HCT116 (cell line): ENCODE results near the gene MME. TPM values are rescaled to one million over a fixed set of nuclear protein-coding genes. Genes with fewer than 3 reads are reported as not detected.

ENCODE experiments used
- ATAC-seq: fragments of 200-7000 bp; cut with Tn5 transposase; 2 replicates; pipeline ENCODE4 v1.9.1; 2020; ENCODE audit warnings: mild to moderate bottlenecking, moderate library complexity
- BruUV-seq: library from RNA; stranded (reverse); fragments of 400-500 nt; replicated peaks from 2 replicates; lab custom pipeline; 2021; lab: Mats Ljungman, UMichigan
- CTCF ChIA-PET: fragments of 300-600 bp; sonication (Branson Sonifier 250); formaldehyde crosslinking; loops from one replicate; lab custom pipeline; 2021; ENCODE audit warnings: antibody characterized with exemption; lab: Charles Lee
- POLR2A ChIA-PET: fragments of 300-600, 350-600 bp; sonication (Branson Sonifier 250); formaldehyde crosslinking; loops from one replicate; lab custom pipeline; 2021; ENCODE audit warnings: antibody characterized with exemption; lab: Charles Lee
- RAD21 ChIA-PET, 2 experiments: fragments of 300-600 bp; sonication (Branson Sonifier 250); formaldehyde crosslinking; loops; one replicate each; lab custom pipeline; 2023; ENCODE audit warnings: low total read pairs in 2 of 2; ENCODE audit not compliant: uncharacterized antibody in 2 of 2, unreplicated experiment in 2 of 2, low non-redundant PET in 1 of 2; lab: Charles Lee
- DNase-seq: peaks from one replicate; pipeline ENCODE4 v3.0.0-alpha.2; 2010; ENCODE audit warnings: low read depth, low spot score
- H2AFZ ChIP-seq: fragments of 200-600 bp; shearing (Covaris generic), sonication (generic); 2 replicates; pipeline ENCODE4 v1.6.1; 2017; ENCODE audit warnings: low read depth, mixed run types, mixed read lengths, antibody characterized with exemption, low read length; ENCODE audit not compliant: poor library complexity, severe bottlenecking
- H3K27ac ChIP-seq: 2 replicates; pipeline ENCODE4 v1.5.1; 2012; ENCODE audit warnings: low read depth, low read length
- H3K27me3 ChIP-seq: fragments of 200-600 bp; sonication (generic); 2 replicates; pipeline ENCODE4 v1.6.1; 2016; ENCODE audit warnings: mixed run types, low read length, mixed read lengths; ENCODE audit not compliant: insufficient read depth
- H3K36me3 ChIP-seq, 2 experiments: fragments of 200-500 bp in 1 of 2; fragments of 200-600 bp in 1 of 2; sonication (Bioruptor generic) in 1 of 2; sonication (generic) in 1 of 2; 2 replicates each; pipeline versions ENCODE4 v1.5.1 to v1.6.1; 2014 to 2016; ENCODE audit warnings: low read length in 2 of 2, inconsistent platforms in 1 of 2, mixed read lengths in 1 of 2, mixed run types in 1 of 2; ENCODE audit not compliant: insufficient read depth in 2 of 2, control insufficient read depth in 1 of 2
- H3K4me1 ChIP-seq, 2 experiments: fragments of 200-600 bp in 1 of 2; sonication (generic) in 1 of 2; 2 replicates each; pipeline versions ENCODE4 v1.5.1 to v1.6.1; 2012 to 2017; ENCODE audit warnings: low read length in 2 of 2, inconsistent platforms in 1 of 2, mild to moderate bottlenecking in 1 of 2, mixed read lengths in 1 of 2, mixed run types in 1 of 2, moderate library complexity in 1 of 2; ENCODE audit not compliant: insufficient read depth in 2 of 2, control insufficient read depth in 1 of 2
- H3K4me2 ChIP-seq: fragments of 200-600 bp; sonication (generic); 2 replicates; pipeline ENCODE4 v1.6.1; 2017; ENCODE audit warnings: mixed run types, low read length, mixed read lengths
- H3K4me3 ChIP-seq, 2 experiments: fragments of 200-600 bp in 1 of 2; sonication (generic) in 1 of 2; replicated peaks in 1 of 2; 2 replicates each; pipeline ENCODE4 v1.5.1; 2011 to 2016; ENCODE audit warnings: low read length in 2 of 2, control low read depth in 1 of 2, low read depth in 1 of 2, mild to moderate bottlenecking in 1 of 2, mixed read lengths in 1 of 2, mixed run types in 1 of 2
- H3K79me2 ChIP-seq: fragments of 200-600 bp; sonication (generic); 2 replicates; pipeline ENCODE4 v1.6.1; 2017; ENCODE audit warnings: mild to moderate bottlenecking, mixed run types, low read length, moderate library complexity, mixed read lengths; ENCODE audit not compliant: insufficient read depth
- H3K9ac ChIP-seq: fragments of 200-600 bp; sonication (generic); 2 replicates; pipeline ENCODE4 v1.6.1; 2016; ENCODE audit warnings: low read length, mixed read lengths
- H3K9me2 ChIP-seq: fragments of 200-600 bp; sonication (generic), shearing (Covaris generic); 2 replicates; pipeline ENCODE4 v1.6.1; 2017; ENCODE audit warnings: mixed run types, mild to moderate bottlenecking, moderate library complexity; ENCODE audit not compliant: insufficient read depth
- H3K9me3 ChIP-seq, 2 experiments: fragments of 200-500 bp in 1 of 2; fragments of 200-600 bp in 1 of 2; sonication (Bioruptor generic) in 1 of 2; sonication (generic) in 1 of 2; 2 replicates each; pipeline ENCODE4 v1.6.1; 2014 to 2017; ENCODE audit warnings: low read length in 2 of 2, mixed read lengths in 2 of 2, inconsistent platforms in 1 of 2, low read depth in 1 of 2, mild to moderate bottlenecking in 1 of 2, mixed run types in 1 of 2, moderate library complexity in 1 of 2; ENCODE audit not compliant: control insufficient read depth in 1 of 2, insufficient read depth in 1 of 2
- H4K20me1 ChIP-seq: fragments of 200-600 bp; sonication (generic), shearing (Covaris generic); 2 replicates; pipeline ENCODE4 v1.6.1; 2017; ENCODE audit warnings: mixed run types, mild to moderate bottlenecking, moderate library complexity; ENCODE audit not compliant: insufficient read depth
- CBX3 ChIP-seq: IDR thresholded peaks from 2 replicates; pipeline ENCODE4 v1.6.1; 2012; ENCODE audit warnings: low read depth
- CEBPB ChIP-seq: IDR thresholded peaks from 2 replicates; pipeline ENCODE4 v1.6.1; 2012; ENCODE audit warnings: low read depth
- ELF1 ChIP-seq: IDR thresholded peaks from 2 replicates; pipeline ENCODE4 v1.6.1; 2012; ENCODE audit warnings: low read depth, borderline replicate concordance
- EZH2 ChIP-seq: fragments of 200-600 bp; sonication (generic); IDR thresholded peaks from 2 replicates; pipeline ENCODE4 v1.6.1; 2017; ENCODE audit warnings: antibody characterized with exemption, mixed run types
- EZH2phosphoT487 ChIP-seq: fragments of 200-600 bp; IDR thresholded peaks from 2 replicates; pipeline ENCODE4 v1.6.1; 2018; ENCODE audit warnings: antibody characterized with exemption, borderline replicate concordance
- FOSL1 ChIP-seq: IDR thresholded peaks from 2 replicates; pipeline ENCODE4 v1.6.1; 2012; ENCODE audit warnings: low read depth
- JUND ChIP-seq: IDR thresholded peaks from 2 replicates; pipeline ENCODE4 v1.6.1; 2012
- POLR2A ChIP-seq: IDR thresholded peaks from 2 replicates; pipeline ENCODE4 v1.7.0; 2011; ENCODE audit warnings: borderline replicate concordance; ENCODE audit not compliant: insufficient read depth, insufficient read length; ENCODE audit errors: extremely low read depth
- POLR2AphosphoS5 ChIP-seq: IDR thresholded peaks from 2 replicates; pipeline ENCODE4 v1.6.1; 2011; ENCODE audit warnings: mild to moderate bottlenecking, low read depth, low read length, moderate library complexity
- REST ChIP-seq: IDR thresholded peaks from 2 replicates; pipeline ENCODE4 v1.6.1; 2012; ENCODE audit warnings: low read depth
- SIN3A ChIP-seq: IDR thresholded peaks from 2 replicates; pipeline ENCODE4 v1.6.1; 2012; ENCODE audit warnings: low read depth
- SP1 ChIP-seq: IDR thresholded peaks from 2 replicates; pipeline ENCODE4 v1.6.1; 2012; ENCODE audit warnings: low read depth
- SRF ChIP-seq: IDR thresholded peaks from 2 replicates; pipeline ENCODE4 v1.6.1; 2012; ENCODE audit warnings: low read depth
- TCF7L2 ChIP-seq: IDR thresholded peaks from 2 replicates; pipeline ENCODE4 v1.7.0; 2011; ENCODE audit warnings: borderline replicate concordance, inconsistent platforms; ENCODE audit not compliant: insufficient read depth, insufficient read length; ENCODE audit errors: extremely low read depth
- ZFX ChIP-seq: fragments of 450-650 bp; IDR thresholded peaks from 2 replicates; pipeline ENCODE4 v1.6.1; 2017
- ZNF274 ChIP-seq: fragments of 200-500 bp; sonication (Bioruptor generic); IDR thresholded peaks from 2 replicates; pipeline ENCODE4 v1.6.1; 2014; ENCODE audit warnings: mild to moderate bottlenecking, low read depth, low read length, inconsistent platforms
- intact Hi-C: fragments of 100-400 bp; cut with micrococcal nuclease; formaldehyde crosslinking; loops from 2 replicates; pipeline ENCODE4 v1.10.0; 2022
- total RNA-seq: library from RNA; stranded (reverse); gene quantifications from one replicate; pipeline ENCODE4 v1.2.1, GENCODE V29; 2021; ENCODE audit not compliant: unreplicated experiment
- TF ChIP-seq, protein P1 (sequence below): IDR thresholded peaks from 2 replicates; pipeline ENCODE4 v1.6.1; 2012

MME gene
- total RNA-seq, 1 experiment from 2014 or later, result 0.34 TPM

- TF ChIP-seq REST (no peak), SIN3A (no peak), EZH2 (no peak)
These were observed 9.2 kb upstream of the MME start (continued) for GRCh38 chr3:155070932-155071387.

DNA sequence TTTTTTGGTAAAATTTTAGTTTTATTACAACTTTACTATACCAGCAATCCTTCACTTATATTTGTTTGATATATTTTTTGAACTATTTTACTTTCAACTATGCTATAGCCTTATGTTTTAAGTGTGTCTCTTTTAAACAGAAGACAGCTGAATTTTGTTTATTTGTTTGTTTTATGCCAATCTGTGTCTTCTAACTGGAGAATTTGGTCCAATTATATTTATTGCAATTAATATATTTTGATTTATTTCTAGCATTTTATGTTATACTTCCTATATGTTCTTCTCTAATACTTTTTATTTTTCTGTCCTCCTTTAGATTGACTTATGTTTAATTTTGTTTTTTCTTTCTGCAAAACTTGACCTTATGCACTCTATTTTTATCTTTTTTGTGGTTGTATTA lies 4.9 kb upstream of the MME start:
- CTCF ChIA-PET, result no interaction called here
- ATAC-seq (no peak), DNase-seq (no peak)
- H2AFZ ChIP-seq, result no peak overlapping the region
- peaks cover 0 to 4% of the 10 kb centered on the region in 2 experiments; a peak in 1 of 4 replicates for H3K4me1 ChIP-seq
- H3K9me3 ChIP-seq, result no peaks in the 10 kb centered on the region
- no peak overlapping the region for H3K4me3 ChIP-seq
- TF ChIP-seq REST, result no peak
- no peak for TF ChIP-seq EZH2
- TF ChIP-seq, protein P1, sequence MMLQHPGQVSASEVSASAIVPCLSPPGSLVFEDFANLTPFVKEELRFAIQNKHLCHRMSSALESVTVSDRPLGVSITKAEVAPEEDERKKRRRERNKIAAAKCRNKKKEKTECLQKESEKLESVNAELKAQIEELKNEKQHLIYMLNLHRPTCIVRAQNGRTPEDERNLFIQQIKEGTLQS, result no peak
- TF ChIP-seq POLR2AphosphoS5, result no peak
- no peak for TF ChIP-seq FOSL1
- no peak for TF ChIP-seq CBX3
- TF ChIP-seq SRF, result no peak
- no peak for TF ChIP-seq ELF1
- no peak for TF ChIP-seq TCF7L2
- TF ChIP-seq JUND, result no peak
- no peak for TF ChIP-seq CEBPB
- TF ChIP-seq ZFX, result no peak
- no peak for TF ChIP-seq SP1
- TF ChIP-seq EZH2phosphoT487, result no peak
- no peak for TF ChIP-seq SIN3A
- no peak for TF ChIP-seq ZNF274
- no peak for TF ChIP-seq POLR2A
- H3K27me3 ChIP-seq, result no peaks in the 10 kb centered on the region
- no peaks in the 10 kb centered on the region for H4K20me1 ChIP-seq
- H3K27ac ChIP-seq, result no peak overlapping the region
- no peaks in the 10 kb centered on the region for H3K9me2 ChIP-seq
- POLR2A ChIA-PET, result no interaction called here
- no TSS peak for BruUV-seq
- no peaks in the 10 kb centered on the region for H3K79me2 ChIP-seq
- no peak overlapping the region for H3K9ac ChIP-seq
- intact Hi-C loops, result no loop called here
- H3K36me3 ChIP-seq, result no peaks in the 10 kb centered on the region
- no peak overlapping the region for H3K4me2 ChIP-seq
- RAD21 ChIA-PET, result no interaction called here
